PC-3 (cell line): ENCODE data around the gene FAXC. TPM values are rescaled to one million over a fixed set of nuclear protein-coding genes. Genes with fewer than 3 reads are reported as not detected.

Experiments used
- ATAC-seq: fragments of 200-7000 bp; cut with Tn5 transposase; 2 replicates; pipeline ENCODE4 v1.9.1; 2020; ENCODE audit warnings: mild to moderate bottlenecking, moderate library complexity
- BruUV-seq: library from RNA; stranded (reverse); fragments of 400-500 nt; replicated peaks from 2 replicates; lab custom pipeline; 2021; lab: Mats Ljungman, UMichigan
- CTCF ChIA-PET: fragments of 300-600 bp; sonication (Branson Sonifier 250); formaldehyde crosslinking; loops from one replicate; lab custom pipeline; 2022; ENCODE audit warnings: antibody characterized with exemption; lab: Charles Lee
- POLR2A ChIA-PET: fragments of 300-600 bp; sonication (Branson Sonifier 250); formaldehyde crosslinking; loops from one replicate; lab custom pipeline; 2022; ENCODE audit warnings: antibody characterized with exemption; ENCODE audit not compliant: unreplicated experiment; lab: Charles Lee
- DNase-seq: peaks from one replicate; pipeline ENCODE4 v3.0.0-alpha.2; 2015
- H2AFZ ChIP-seq: fragments of 300-600 bp; sonication (generic); 2 replicates; pipeline ENCODE4 v1.6.0; 2016; ENCODE audit warnings: antibody characterized with exemption, low read length
- H3F3A ChIP-seq: fragments of 300-600 bp; sonication (generic); one replicate; pipeline ENCODE4 v1.6.0; 2017; ENCODE audit warnings: antibody characterized with exemption, low read length, control low read depth, mild to moderate bottlenecking; ENCODE audit not compliant: unreplicated experiment
- H3K27ac ChIP-seq: fragments of 300-600 bp; sonication (generic); 2 replicates; pipeline ENCODE4 v1.5.1; 2016; ENCODE audit warnings: mild to moderate bottlenecking, low read length
- H3K27me3 ChIP-seq: fragments of 300-600 bp; sonication (generic); 2 replicates; pipeline ENCODE4 v1.6.1; 2016; ENCODE audit warnings: low read length, mixed read lengths
- H3K36me3 ChIP-seq: fragments of 300-600 bp; sonication (generic); 2 replicates; pipeline ENCODE4 v1.6.1; 2016; ENCODE audit warnings: low read depth, mixed run types, low read length, mixed read lengths
- H3K4me1 ChIP-seq: fragments of 300-600 bp; sonication (generic); 2 replicates; pipeline ENCODE4 v1.5.1; 2016; ENCODE audit warnings: low read length; ENCODE audit not compliant: insufficient read depth
- H3K4me2 ChIP-seq: fragments of 300-600 bp; sonication (generic); 2 replicates; pipeline ENCODE4 v1.6.0; 2016; ENCODE audit warnings: low read length
- H3K4me3 ChIP-seq: fragments of 300-600 bp; sonication (generic); 2 replicates; pipeline ENCODE4 v1.5.1; 2016; ENCODE audit warnings: mild to moderate bottlenecking, low read length, mixed read lengths
- H3K79me2 ChIP-seq: fragments of 300-600 bp; sonication (generic); 2 replicates; pipeline ENCODE4 v1.6.1; 2017; ENCODE audit warnings: low read length, mixed read lengths
- H3K9ac ChIP-seq: fragments of 300-600 bp; sonication (generic); 2 replicates; pipeline ENCODE4 v1.6.0; 2016; ENCODE audit warnings: mild to moderate bottlenecking, low read length
- H3K9me2 ChIP-seq: fragments of 300-600 bp; sonication (generic); replicated peaks from 2 replicates; pipeline ENCODE4 v1.6.1; 2016; ENCODE audit warnings: mixed run types, low read length, mixed read lengths
- H3K9me3 ChIP-seq: fragments of 300-600 bp; sonication (generic); 2 replicates; pipeline ENCODE4 v1.6.1; 2016; ENCODE audit warnings: low read length, mixed read lengths
- H4K20me1 ChIP-seq: fragments of 300-600 bp; sonication (generic); 2 replicates; pipeline ENCODE4 v1.6.1; 2016; ENCODE audit warnings: low read length, mixed read lengths
- CTCF ChIP-seq: fragments of 300-600 bp; sonication (generic); conservative IDR thresholded peaks from 2 replicates; pipeline ENCODE4 v1.5.1; 2017; ENCODE audit warnings: antibody characterized with exemption, low read depth, mild to moderate bottlenecking, low read length
- EZH2 ChIP-seq: fragments of 300-600 bp; sonication (generic); IDR thresholded peaks from one replicate; pipeline ENCODE4 v1.6.1; 2017; ENCODE audit warnings: antibody characterized with exemption, mild to moderate bottlenecking, low read length; ENCODE audit not compliant: unreplicated experiment
- EZH2phosphoT487 ChIP-seq: fragments of 300-600 bp; sonication (generic); IDR thresholded peaks from 2 replicates; pipeline ENCODE4 v1.6.1; 2018; ENCODE audit warnings: mild to moderate bottlenecking, antibody characterized with exemption, low read length, borderline replicate concordance
- intact Hi-C: fragments of 100-400 bp; cut with micrococcal nuclease; formaldehyde crosslinking; loops from 2 replicates; pipeline ENCODE4 v1.9.0; 2023
- total RNA-seq: library from RNA; depleted of rRNA; stranded (reverse); fragments of >200 nt; gene quantifications from 2 replicates; pipeline ENCODE4 v1.2.3, GENCODE V29; 2014

FAXC gene
- total RNA-seq, 1 experiment from 2014 or later: 3.9 TPM

GRCh38 chr6:99346595-99346994 lies 2.9 kb downstream of the FAXC start:
- H2AFZ ChIP-seq: no peak overlapping the region
- DNase-seq: no peak
- no peak for TF ChIP-seq EZH2
- TF ChIP-seq CTCF: no peak
- no peak for TF ChIP-seq EZH2phosphoT487
- no peak overlapping the region for H3K4me3 ChIP-seq
- no peaks in the 10 kb centered on the region for H3K36me3 ChIP-seq
- H3K79me2 ChIP-seq: no peaks in the 10 kb centered on the region
- ChIA-PET POLR2A (no interaction called here), CTCF (interaction anchor here (1.0 kb wide), 1 partner anchor 16 kb away, joined by 3 read pairs; no protein-coding TSS in a partner anchor)
- no peaks in the 10 kb centered on the region for H3K9me3 ChIP-seq
- H3K9me2 ChIP-seq: no peaks in the 10 kb centered on the region
- no peaks in the 10 kb centered on the region for H3K27me3 ChIP-seq
- no peaks in the 10 kb centered on the region for H4K20me1 ChIP-seq
- no peaks in the 10 kb centered on the region for H3F3A ChIP-seq
- peaks cover 38% of the 10 kb centered on the region for H3K4me1 ChIP-seq
- no TSS peak for BruUV-seq
- no peak overlapping the region for H3K4me2 ChIP-seq
- no peak overlapping the region for H3K9ac ChIP-seq
- no peak for ATAC-seq
- no peak overlapping the region for H3K27ac ChIP-seq
- intact Hi-C loops: loop anchor here (5.0 kb wide), 1 partner anchor 46 kb away; the partner anchor contains the start of gene COQ3

GRCh38 chr6:99345164-99345563 lies 4.3 kb downstream of the FAXC start:
- POLR2A ChIA-PET: no interaction called here
- H3K9me3 ChIP-seq: no peaks in the 10 kb centered on the region
- no peaks in the 10 kb centered on the region for H3K9me2 ChIP-seq
- no peak overlapping the region for H3K27ac ChIP-seq
- DNase-seq (no peak), ATAC-seq (no peak)
- CTCF ChIA-PET: no interaction called here
- H3K4me3 ChIP-seq: no peak overlapping the region
- H4K20me1 ChIP-seq: no peaks in the 10 kb centered on the region
- H3K9ac ChIP-seq: no peak overlapping the region
- no peaks in the 10 kb centered on the region for H3K36me3 ChIP-seq
- no peaks in the 10 kb centered on the region for H3K27me3 ChIP-seq
- H3F3A ChIP-seq: no peaks in the 10 kb centered on the region
- TF ChIP-seq EZH2: no peak
- no peak for TF ChIP-seq EZH2phosphoT487
- no peak for TF ChIP-seq CTCF
- H2AFZ ChIP-seq: no peak overlapping the region
- no peak overlapping the region for H3K4me2 ChIP-seq
- H3K79me2 ChIP-seq: no peaks in the 10 kb centered on the region
- intact Hi-C loops: loop anchor here (5.0 kb wide), 1 partner anchor 47 kb away; the partner anchor contains the start of gene COQ3
- BruUV-seq: no TSS peak
- peaks cover 41% of the 10 kb centered on the region for H3K4me1 ChIP-seq

- no peaks in the 10 kb centered on the region for H3K9me2 ChIP-seq
- H3K27me3 ChIP-seq: no peaks in the 10 kb centered on the region
- H3K79me2 ChIP-seq: no peaks in the 10 kb centered on the region
- H4K20me1 ChIP-seq: no peaks in the 10 kb centered on the region
- ChIA-PET CTCF (interaction anchor here (0.6 to 1.2 kb wide), 2 partner anchors 10 to 49 kb away, joined by 5 to 11 read pairs; partner anchors contain the start of gene COQ3), POLR2A (no interaction called here)
- no peak overlapping the region for H3K9ac ChIP-seq
- H3K27ac ChIP-seq: no peak overlapping the region
- peak overlapping the region; percentile 49; the same call in 1 of the 2 replicates for H3K4me2 ChIP-seq
- no peaks in the 10 kb centered on the region for H3F3A ChIP-seq
- H3K36me3 ChIP-seq: no peaks in the 10 kb centered on the region
- H3K4me3 ChIP-seq: no peak overlapping the region
- peaks cover 41% of the 10 kb centered on the region for H3K4me1 ChIP-seq
- no peaks in the 10 kb centered on the region for H3K9me3 ChIP-seq
- ATAC-seq: peak; percentile 39
- no TSS peak for BruUV-seq
- no peak for TF ChIP-seq EZH2
- TF ChIP-seq EZH2phosphoT487: no peak
- TF ChIP-seq CTCF: no peak
- DNase-seq: peak; percentile 62
- intact Hi-C loops: no loop called here
- no peak overlapping the region for H2AFZ ChIP-seq
These were observed 5.2 kb downstream of the FAXC start for GRCh38 chr6:99344289-99344688.
